Endothelial cell (in vitro differentiated cells): ENCODE data around the gene CWF19L2. TPM values are rescaled to one million over a fixed set of nuclear protein-coding genes. Genes with fewer than 3 reads are reported as not detected.

Experiments
- DNase-seq: peaks from one replicate; pipeline ENCODE4 v3.0.0; 2021; ENCODE audit warnings: low spot score
- H3K27ac Mint-ChIP-seq: one replicate; pipeline ENCODE4 v1.8.0; 2021; ENCODE audit warnings: mixed read lengths, inconsistent platforms; ENCODE audit not compliant: unreplicated experiment
- H3K27me3 Mint-ChIP-seq: one replicate; pipeline ENCODE4 v1.8.0; 2021; ENCODE audit warnings: mild to moderate bottlenecking, moderate library complexity, mixed read lengths, inconsistent platforms; ENCODE audit not compliant: unreplicated experiment
- H3K36me3 Mint-ChIP-seq: one replicate; pipeline ENCODE4 v1.8.0; 2021; ENCODE audit warnings: mild to moderate bottlenecking, low read depth, mixed read lengths, inconsistent platforms; ENCODE audit not compliant: unreplicated experiment
- H3K4me1 Mint-ChIP-seq: one replicate; pipeline ENCODE4 v1.8.0; 2021; ENCODE audit warnings: mild to moderate bottlenecking, mixed read lengths, inconsistent platforms; ENCODE audit not compliant: unreplicated experiment
- H3K4me3 Mint-ChIP-seq: one replicate; pipeline ENCODE4 v1.8.0; 2021; ENCODE audit warnings: mild to moderate bottlenecking, mixed read lengths, inconsistent platforms; ENCODE audit not compliant: unreplicated experiment
- H3K9me3 Mint-ChIP-seq: one replicate; pipeline ENCODE4 v1.8.0; 2021; ENCODE audit warnings: mixed read lengths, inconsistent platforms; ENCODE audit not compliant: unreplicated experiment
- CTCF ChIP-seq: fragments of 200-600 bp; sonication (generic); IDR thresholded peaks from one replicate; pipeline ENCODE4 v1.5.0; 2021; ENCODE audit warnings: antibody characterized with exemption; ENCODE audit not compliant: unreplicated experiment
- total RNA-seq: library from RNA; stranded (reverse); fragmentation: NEBNext Ultra II Directional; extraction: Animal tissue kit (Norgen Biotek cat#: 25700); gene quantifications from one replicate; pipeline ENCODE4 v1.2.1, GENCODE V29; 2021; ENCODE audit not compliant: unreplicated experiment

CWF19L2 gene
- total RNA-seq, 1 donor from 2014 or later = 14.7 TPM

GRCh38 chr11:107329164-107329563, 128.5 kb downstream of the CWF19L2 start:
- Mint-ChIP-seq H3K9me3 (no peaks in the 10 kb centered on the region), H3K27me3 (no peaks in the 10 kb centered on the region), H3K36me3 (no peaks in the 10 kb centered on the region), H3K4me3 (no peak overlapping the region), H3K27ac (no peak overlapping the region), H3K4me1 (no peaks in the 10 kb centered on the region)
- TF ChIP-seq CTCF = no peak
- no peak for DNase-seq

- DNase-seq = no peak
- no peak overlapping the region for H3K27ac Mint-ChIP-seq
- peaks cover 2% of the 10 kb centered on the region for H3K27me3 Mint-ChIP-seq
- H3K4me1 Mint-ChIP-seq = no peaks in the 10 kb centered on the region
- no peak for TF ChIP-seq CTCF
- no peaks in the 10 kb centered on the region for H3K9me3 Mint-ChIP-seq
- H3K36me3 Mint-ChIP-seq = peaks cover 15% of the 10 kb centered on the region
- H3K4me3 Mint-ChIP-seq = no peak overlapping the region
Measured at GRCh38 chr11:107316426-107316825, 141.2 kb downstream of the CWF19L2 start.

GRCh38 chr11:107307991-107308390, 149.6 kb downstream of the CWF19L2 start:
- Mint-ChIP-seq H3K4me1 (no peaks in the 10 kb centered on the region), H3K36me3 (no peaks in the 10 kb centered on the region)

GRCh38 chr11:107301878-107302277, 155.7 kb downstream of the CWF19L2 start:
- H3K9me3 Mint-ChIP-seq = no peaks in the 10 kb centered on the region
- no peaks in the 10 kb centered on the region for H3K27me3 Mint-ChIP-seq
- peaks cover 4% of the 10 kb centered on the region for H3K4me1 Mint-ChIP-seq
- no peak overlapping the region for H3K4me3 Mint-ChIP-seq
- peaks cover 4% of the 10 kb centered on the region for H3K36me3 Mint-ChIP-seq
- TF ChIP-seq CTCF = no peak
- DNase-seq = no peak
- H3K27ac Mint-ChIP-seq = no peak overlapping the region

More at GRCh38 chr11:107307991-107308390, 149.6 kb downstream of the CWF19L2 start:
- no peaks in the 10 kb centered on the region for H3K27me3 Mint-ChIP-seq
- DNase-seq = no peak
- H3K4me3 Mint-ChIP-seq = no peak overlapping the region
- H3K9me3 Mint-ChIP-seq = no peaks in the 10 kb centered on the region
- no peak overlapping the region for H3K27ac Mint-ChIP-seq
- TF ChIP-seq CTCF = no peak

- Mint-ChIP-seq H3K4me3 (peak overlapping the region; percentile 42), H3K9me3 (no peaks in the 10 kb centered on the region), H3K27ac (no peak overlapping the region), H3K4me1 (no peaks in the 10 kb centered on the region), H3K27me3 (peaks cover 4% of the 10 kb centered on the region), H3K36me3 (peaks cover 21% of the 10 kb centered on the region)
- TF ChIP-seq CTCF = no peak
- no peak for DNase-seq
Measured at GRCh38 chr11:107293677-107294344, 163.8 kb downstream of the CWF19L2 start.
